HepG2 (cell line): ENCODE measurements around the gene DSCAM.

Experiments
- ADNP ChIP-seq: sonication (generic); formaldehyde crosslinking; IDR thresholded peaks from 2 replicates; pipeline ENCODE4 v1.4.0; 2020; ENCODE audit warnings: missing genetic modification reagents
- CTCF ChIP-seq: sonication (generic); formaldehyde crosslinking; IDR thresholded peaks from 2 replicates; pipeline ENCODE4 v1.5.0; 2020; ENCODE audit warnings: mild to moderate bottlenecking, missing genetic modification reagents, moderate library complexity
- HNRNPK ChIP-seq: fragments of 200-400 bp; formaldehyde crosslinking; IDR thresholded peaks from 2 replicates; pipeline ENCODE4 v1.6.1; 2018; ENCODE audit warnings: low read length, low read depth, moderate library complexity, mild to moderate bottlenecking; ENCODE audit not compliant: poor library complexity, severe bottlenecking
- LCORL ChIP-seq, 2 experiments: fragments of 450-650 bp in 1 of 2; sonication (generic) in 1 of 2; formaldehyde crosslinking in 1 of 2; IDR thresholded peaks; 2 replicates each; pipeline versions ENCODE4 v1.5.0 to v1.6.1; 2017 to 2020; ENCODE audit warnings: antibody characterized with exemption in 1 of 2, missing genetic modification reagents in 1 of 2
- MTA1 ChIP-seq: sonication (generic); formaldehyde crosslinking; IDR thresholded peaks from 2 replicates; pipeline ENCODE4 v1.4.0; 2020; ENCODE audit warnings: missing genetic modification reagents, mild to moderate bottlenecking, borderline replicate concordance
- PHF21A ChIP-seq: sonication (generic); formaldehyde crosslinking; IDR thresholded peaks from 2 replicates; pipeline ENCODE4 v1.5.0; 2020; ENCODE audit warnings: mild to moderate bottlenecking, missing genetic modification reagents
- PLRG1 ChIP-seq: fragments of 450-650 bp; conservative IDR thresholded peaks from 2 replicates; pipeline ENCODE4 v1.6.1; 2016
- POLR2A ChIP-seq, 2 experiments: IDR thresholded peaks; 2 replicates each; pipeline ENCODE4 v1.6.1; 2011; ENCODE audit warnings: low read depth in 2 of 2, low read length in 2 of 2, mild to moderate bottlenecking in 1 of 2, moderate library complexity in 1 of 2; ENCODE audit not compliant: insufficient read depth in 1 of 2
- SALL1 ChIP-seq: sonication (generic); formaldehyde crosslinking; IDR thresholded peaks from 2 replicates; pipeline ENCODE4 v1.8.0; 2022; ENCODE audit warnings: mild to moderate bottlenecking, missing genetic modification reagents
- SMAD3 ChIP-seq: sonication (generic); formaldehyde crosslinking; IDR thresholded peaks from 2 replicates; pipeline ENCODE4 v1.4.0; 2020; ENCODE audit warnings: missing genetic modification reagents
- YY1 ChIP-seq: IDR thresholded peaks from 2 replicates; pipeline ENCODE4 v1.6.1; 2011; ENCODE audit warnings: low read length, low read depth, moderate library complexity, mild to moderate bottlenecking; ENCODE audit not compliant: insufficient read depth, insufficient replicate concordance
- ZMAT5 ChIP-seq: sonication (generic); formaldehyde crosslinking; IDR thresholded peaks from 2 replicates; pipeline ENCODE4 v1.5.0; 2020; ENCODE audit warnings: mild to moderate bottlenecking, low read depth, missing genetic modification reagents, borderline replicate concordance
- ZNF83 ChIP-seq: sonication (generic); formaldehyde crosslinking; IDR thresholded peaks from 2 replicates; pipeline ENCODE4 v1.4.0; 2020; ENCODE audit warnings: missing genetic modification reagents, mild to moderate bottlenecking, borderline replicate concordance

GRCh38 chr21:40445349-40445921, 401.5 kb downstream of the DSCAM start:
- no peak for TF ChIP-seq HNRNPK
- TF ChIP-seq PLRG1: no peak
- TF ChIP-seq YY1: no peak
- no peak for TF ChIP-seq CTCF (CRISPR knock-in tag)
- no peak for TF ChIP-seq SMAD3 (CRISPR knock-in tag)
- TF ChIP-seq ZNF83 (CRISPR knock-in tag): no peak
- TF ChIP-seq MTA1 (CRISPR knock-in tag): no peak
- TF ChIP-seq ADNP (CRISPR knock-in tag): no peak
- TF ChIP-seq ZMAT5: no peak
- TF ChIP-seq SALL1: no peak
- TF ChIP-seq POLR2A (IDR thresholded peaks at IDR 0.05; ENCODE audit: insufficient read depth in 1 of 2, low read depth in 2 of 2, low read length in 2 of 2): no peak
- TF ChIP-seq LCORL (IDR thresholded peaks at IDR 0.05): no peak
- TF ChIP-seq LCORL (CRISPR knock-in tag; IDR thresholded peaks at IDR 0.05): no peak
- no peak for TF ChIP-seq PHF21A (CRISPR knock-in tag)
